ENCODE results near the gene PARP12.

The PARP12 gene

GRCh38 chr7:140039066-140039465 lies 23.7 kb downstream of the PARP12 start:
- H3K4me3 ChIP-seq (ENCODE audit: low read depth, low read length) = no peak overlapping the region
- no peak for TF ChIP-seq CTCF (IDR thresholded peaks at IDR 0.05; ENCODE audit: control insufficient read depth, extremely low read depth, insufficient read depth)
- DNase-seq (ENCODE audit: low read depth) = no peak

GRCh38 chr7:140036224-140036962 lies 26.4 kb downstream of the PARP12 start:
- DNase-seq (ENCODE audit: low read depth) = no peak
- H3K4me3 ChIP-seq (ENCODE audit: low read depth, low read length) = no peak overlapping the region
- TF ChIP-seq CTCF (IDR thresholded peaks at IDR 0.05; ENCODE audit: control insufficient read depth, extremely low read depth, insufficient read depth) = no peak

GRCh38 chr7:140035400-140036223 lies 27.1 kb downstream of the PARP12 start:
- TF ChIP-seq CTCF (IDR thresholded peaks at IDR 0.05; ENCODE audit: control insufficient read depth, extremely low read depth, insufficient read depth) = no peak
- H3K4me3 ChIP-seq (ENCODE audit: low read depth, low read length) = no peak overlapping the region
- DNase-seq (ENCODE audit: low read depth) = no peak

GRCh38 chr7:140034421-140034820 lies 28.3 kb downstream of the PARP12 start:
- no peak for TF ChIP-seq CTCF (IDR thresholded peaks at IDR 0.05; ENCODE audit: control insufficient read depth, extremely low read depth, insufficient read depth)
- no peak overlapping the region for H3K4me3 ChIP-seq (ENCODE audit: low read depth, low read length)

GRCh38 chr7:140033779-140034363 lies 28.9 kb downstream of the PARP12 start:
- H3K4me3 ChIP-seq (ENCODE audit: low read depth, low read length) = no peak overlapping the region
- DNase-seq (ENCODE audit: low read depth) = no peak
- TF ChIP-seq CTCF (IDR thresholded peaks at IDR 0.05; ENCODE audit: control insufficient read depth, extremely low read depth, insufficient read depth) = no peak

More at GRCh38 chr7:140034421-140034820, 28.3 kb downstream of the PARP12 start:
- no peak for DNase-seq (ENCODE audit: low read depth)

- no peak for TF ChIP-seq CTCF (IDR thresholded peaks at IDR 0.05; ENCODE audit: control insufficient read depth, extremely low read depth, insufficient read depth)
- DNase-seq (ENCODE audit: low read depth) = no peak
- H3K4me3 ChIP-seq (ENCODE audit: low read depth, low read length) = no peak overlapping the region
Measured at GRCh38 chr7:140033036-140033435, 29.7 kb downstream of the PARP12 start.
